Measurements from ENCODE around the gene DNAJC11.

DNA sequence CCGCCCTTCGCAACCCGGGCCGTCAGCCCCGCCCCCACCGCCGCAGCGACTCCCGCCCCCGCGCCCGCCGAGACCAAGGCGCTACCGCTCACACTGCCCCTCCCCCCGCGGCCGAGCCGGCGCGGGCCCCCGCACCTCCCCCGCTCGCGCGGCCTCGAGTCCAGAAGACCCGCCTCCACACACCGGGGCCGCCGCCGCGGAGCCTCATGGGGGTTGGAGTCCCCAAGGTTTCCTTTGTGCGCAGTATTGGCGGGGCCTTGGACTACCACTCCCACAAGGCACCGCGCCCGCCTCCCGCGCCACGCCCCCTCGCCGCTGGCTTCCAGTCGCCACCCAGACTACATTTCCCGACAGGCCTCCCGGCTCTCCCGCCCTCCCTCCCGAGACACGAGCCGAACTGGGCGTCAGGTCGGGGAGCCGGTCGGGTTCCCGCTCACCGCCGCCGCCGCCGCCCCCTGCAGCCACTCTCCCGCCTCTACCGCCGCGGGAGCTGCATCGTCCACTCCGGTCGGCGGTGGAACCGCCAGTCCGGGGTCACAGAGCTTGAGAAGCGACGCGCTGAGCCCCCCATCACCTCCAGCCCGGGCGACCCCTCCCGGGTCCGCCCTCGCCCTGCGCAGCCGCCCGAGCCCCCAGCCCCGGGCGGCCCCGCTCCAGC is 88.1 kb downstream of the DNAJC11 start, which contains the start of gene PHF13:
- TF ChIP-seq, protein P1, sequence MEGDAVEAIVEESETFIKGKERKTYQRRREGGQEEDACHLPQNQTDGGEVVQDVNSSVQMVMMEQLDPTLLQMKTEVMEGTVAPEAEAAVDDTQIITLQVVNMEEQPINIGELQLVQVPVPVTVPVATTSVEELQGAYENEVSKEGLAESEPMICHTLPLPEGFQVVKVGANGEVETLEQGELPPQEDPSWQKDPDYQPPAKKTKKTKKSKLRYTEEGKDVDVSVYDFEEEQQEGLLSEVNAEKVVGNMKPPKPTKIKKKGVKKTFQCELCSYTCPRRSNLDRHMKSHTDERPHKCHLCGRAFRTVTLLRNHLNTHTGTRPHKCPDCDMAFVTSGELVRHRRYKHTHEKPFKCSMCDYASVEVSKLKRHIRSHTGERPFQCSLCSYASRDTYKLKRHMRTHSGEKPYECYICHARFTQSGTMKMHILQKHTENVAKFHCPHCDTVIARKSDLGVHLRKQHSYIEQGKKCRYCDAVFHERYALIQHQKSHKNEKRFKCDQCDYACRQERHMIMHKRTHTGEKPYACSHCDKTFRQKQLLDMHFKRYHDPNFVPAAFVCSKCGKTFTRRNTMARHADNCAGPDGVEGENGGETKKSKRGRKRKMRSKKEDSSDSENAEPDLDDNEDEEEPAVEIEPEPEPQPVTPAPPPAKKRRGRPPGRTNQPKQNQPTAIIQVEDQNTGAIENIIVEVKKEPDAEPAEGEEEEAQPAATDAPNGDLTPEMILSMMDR (IDR thresholded peaks at IDR 0.05; ENCODE audit: borderline replicate concordance, extremely low read depth, low read length, poor library complexity, severe bottlenecking) = no peak
- TF ChIP-seq EZH2 (IDR thresholded peaks at IDR 0.05; ENCODE audit: borderline replicate concordance, low read depth, low read length, severe bottlenecking) = no peak
